HG03571 (cell line): ENCODE measurements around the gene SPATS2L.
"Not testable (repeated sequence)": the region's sequence is repeated elsewhere in the genome, so short reads cannot be mapped to it uniquely, and the experiment has no call there.

Experiments used
- ATAC-seq: cut with Tn5 transposase; IDR thresholded peaks from one replicate; pipeline ENCODE4 v1.9.1; 2021; ENCODE audit not compliant: unreplicated experiment

SPATS2L gene

DNA sequence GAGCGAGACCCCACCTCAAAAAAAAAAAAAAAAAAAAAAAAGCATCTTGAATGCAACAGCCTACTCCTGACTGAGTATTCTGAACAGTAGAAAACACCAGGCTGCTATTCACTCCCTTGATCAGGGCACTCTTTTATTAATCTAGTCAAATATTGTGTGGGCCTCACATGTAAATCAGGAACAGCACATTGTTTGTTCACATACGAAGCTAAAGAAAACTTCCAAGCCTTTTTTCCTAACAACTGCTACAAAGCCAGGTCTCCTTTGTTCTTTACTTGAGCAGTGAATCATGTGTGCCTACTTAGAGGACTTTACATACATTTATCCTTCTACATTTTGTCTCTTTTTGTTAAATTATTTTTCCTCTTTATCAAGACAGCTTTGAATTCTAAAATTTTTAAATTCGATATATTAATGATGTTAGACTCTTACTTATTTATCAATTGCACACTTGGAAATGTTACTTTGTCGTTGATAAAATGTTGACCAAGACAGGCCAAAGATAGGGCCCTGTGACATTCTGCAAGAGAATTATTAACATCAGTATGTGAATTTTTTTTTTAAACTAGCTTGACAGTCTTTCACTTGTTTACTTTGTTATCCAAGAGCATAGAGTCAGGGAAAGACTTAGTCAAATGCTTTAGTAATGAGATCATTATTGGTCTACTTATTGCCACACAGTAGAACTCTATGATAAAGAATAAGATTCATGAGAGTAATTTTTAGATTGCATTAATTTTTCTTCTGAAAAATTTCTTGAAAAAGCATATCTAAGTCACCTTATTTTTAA lies 13.2 kb downstream of the SPATS2L start:
- no peak for ATAC-seq

DNA sequence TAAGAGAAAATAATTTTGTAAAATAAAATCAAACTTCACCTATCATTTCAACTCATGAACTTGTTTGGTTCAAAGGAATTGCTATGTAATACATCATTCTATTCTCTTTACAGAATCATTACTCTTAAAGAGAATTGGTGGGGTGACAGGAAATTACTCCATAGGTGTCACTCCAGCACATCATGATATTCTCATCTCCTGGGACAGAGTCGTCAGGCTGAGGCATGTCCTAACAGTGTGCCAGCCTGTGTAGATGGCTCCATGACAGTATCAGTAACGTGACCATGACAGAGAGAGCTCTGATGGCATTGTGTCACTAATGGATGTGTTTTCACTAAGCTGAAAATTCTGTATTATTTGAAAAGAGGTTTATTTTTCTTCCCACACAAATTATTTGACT lies 13.9 kb downstream of the SPATS2L start:
- ATAC-seq: no peak

DNA sequence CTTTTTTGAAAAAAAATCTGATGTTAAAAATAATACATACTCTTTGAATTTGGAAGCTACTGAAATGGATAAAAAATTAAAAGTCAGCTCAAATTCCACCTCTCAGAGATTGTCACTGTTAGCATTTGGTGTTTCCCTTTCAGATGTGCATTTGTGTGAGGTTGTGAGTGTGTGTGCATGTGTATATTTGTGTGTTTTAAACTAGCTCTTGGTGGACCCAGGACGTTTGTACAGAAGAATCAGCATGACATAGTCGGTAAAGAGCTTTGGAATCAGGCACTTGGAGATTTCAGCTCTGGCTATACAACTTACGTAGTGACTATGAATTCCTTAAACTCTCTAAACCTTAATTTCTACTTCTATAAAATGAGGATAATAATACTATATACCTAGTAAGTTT lies 14.5 kb downstream of the SPATS2L start:
- ATAC-seq: no peak

DNA sequence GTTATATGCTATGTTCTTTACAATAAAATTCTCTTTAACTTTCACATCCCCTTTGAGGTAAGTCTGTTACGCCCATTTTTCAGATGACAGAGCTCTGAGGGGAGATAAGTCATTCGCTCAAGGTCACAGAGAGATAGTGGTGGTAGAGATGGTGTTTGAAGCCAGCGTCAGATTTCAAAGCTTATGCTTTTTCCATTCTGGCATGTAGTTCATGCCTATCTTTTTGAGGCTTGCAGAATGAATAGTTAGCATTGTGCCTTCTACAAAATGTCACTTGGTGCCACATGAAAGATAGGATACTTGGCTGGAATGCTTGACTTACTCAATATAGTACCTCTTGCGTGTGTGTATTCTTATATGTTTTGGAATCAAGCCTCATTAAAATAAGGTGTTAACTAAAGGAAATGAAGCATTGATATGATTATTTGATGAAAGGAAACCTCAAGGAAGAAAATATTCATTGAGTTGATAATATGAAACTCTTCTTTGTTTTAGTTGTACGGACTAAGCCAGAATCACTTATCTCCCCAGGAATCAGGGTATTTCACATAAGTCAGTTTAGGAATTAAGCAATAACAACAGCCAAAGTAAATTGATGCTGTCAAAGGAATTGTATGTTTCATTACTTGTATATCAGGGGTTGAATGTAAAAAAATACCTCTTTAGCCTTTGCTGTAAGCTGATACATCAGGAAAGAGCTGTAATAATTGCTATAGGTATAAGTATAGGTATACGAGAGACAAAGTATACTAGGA lies 15.5 kb downstream of the SPATS2L start:
- ATAC-seq: no peak

DNA sequence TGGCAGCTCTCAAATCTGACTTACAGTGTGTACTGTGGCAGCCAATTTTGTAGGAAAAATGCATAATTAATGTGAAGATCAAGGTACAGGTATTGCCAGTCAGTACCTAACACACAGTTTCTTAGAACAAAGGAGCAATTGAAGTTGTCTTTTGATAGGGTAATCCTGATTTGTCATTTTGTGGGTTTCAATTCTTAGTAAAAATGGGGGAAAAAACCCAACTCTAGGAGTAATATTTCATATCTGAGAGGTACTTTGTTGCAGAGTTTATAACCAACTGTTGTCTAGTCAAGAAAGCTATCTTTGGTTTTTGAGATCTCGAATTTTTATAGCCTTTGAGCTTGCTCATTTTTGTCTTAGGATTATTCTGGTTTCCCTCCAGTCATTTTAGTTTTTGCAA lies 16.1 kb downstream of the SPATS2L start:
- ATAC-seq: no peak

GRCh38 chr2:200324362-200324761 lies 17.9 kb downstream of the SPATS2L start:
- ATAC-seq: no peak

DNA sequence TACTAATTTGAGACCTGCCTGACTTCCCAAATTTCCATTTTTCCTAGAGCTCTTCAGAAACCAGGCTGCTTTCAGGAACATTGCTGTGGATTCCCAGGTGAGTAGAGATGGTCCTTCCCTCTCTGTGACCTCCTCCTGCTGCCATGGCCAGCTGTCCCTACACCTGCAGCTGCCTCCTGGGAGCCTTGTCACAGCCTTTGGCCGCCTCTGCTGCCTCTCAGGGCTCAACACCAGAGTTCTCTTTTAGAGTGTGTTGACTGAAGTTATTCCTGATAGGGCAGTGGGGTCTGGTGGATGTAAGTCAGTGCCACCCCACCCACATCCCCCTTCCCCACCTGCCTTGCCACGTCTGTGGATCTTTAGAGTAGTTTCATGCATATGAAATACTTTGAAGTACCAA lies 22.9 kb downstream of the SPATS2L start:
- ATAC-seq: no peak

DNA sequence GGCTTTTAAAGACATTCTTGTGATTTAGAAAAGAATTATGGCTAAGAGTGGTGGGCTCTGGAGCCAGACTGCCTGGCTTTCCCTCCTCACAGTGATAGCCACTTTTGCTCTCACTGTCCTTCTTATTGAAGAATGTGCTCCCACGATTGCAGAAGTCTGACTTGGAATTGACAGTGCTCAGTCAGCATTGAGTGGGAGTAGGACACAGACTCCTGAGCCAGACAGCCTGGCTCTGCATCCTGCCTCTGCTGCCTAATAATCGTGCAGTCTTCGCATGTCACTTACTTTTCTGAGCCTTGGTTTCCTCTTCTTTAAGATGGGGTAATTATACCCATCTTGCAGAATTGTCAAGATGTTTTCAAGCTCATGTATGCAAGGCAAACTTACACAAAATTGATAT lies 23.3 kb downstream of the SPATS2L start:
- no peak for ATAC-seq

DNA sequence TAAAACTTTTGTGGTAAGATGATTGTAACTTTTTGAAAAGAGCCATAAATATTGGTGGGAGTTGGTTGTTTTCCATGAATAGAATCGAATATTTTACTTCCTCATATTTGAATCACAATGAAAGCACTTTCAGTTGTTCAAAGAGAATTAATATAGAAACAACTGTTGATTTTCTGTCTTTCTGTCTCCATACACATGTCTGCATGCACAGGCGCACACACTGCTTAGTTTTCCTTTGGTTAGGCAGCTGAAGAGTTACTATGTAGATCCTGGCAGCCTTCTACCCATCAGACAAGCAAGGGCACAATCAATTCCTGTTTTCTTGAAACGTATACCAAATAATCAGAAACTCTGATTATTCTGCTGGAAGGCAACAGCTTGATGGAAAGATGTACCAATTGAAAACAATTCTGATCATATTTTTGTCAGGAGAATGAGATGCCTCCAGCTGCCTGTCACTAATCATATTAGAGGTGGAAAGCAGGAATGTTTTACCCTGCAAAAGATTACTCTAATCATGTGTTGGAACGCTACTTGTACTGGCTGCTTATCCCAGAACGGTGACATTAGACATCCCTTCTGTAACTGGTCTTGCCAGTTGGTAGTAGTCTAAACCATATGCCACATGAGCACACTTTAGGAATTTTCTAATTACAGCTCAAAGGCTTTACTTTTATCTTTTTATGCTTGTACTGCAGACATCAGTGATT lies 24.0 kb downstream of the SPATS2L start:
- ATAC-seq: no peak

DNA sequence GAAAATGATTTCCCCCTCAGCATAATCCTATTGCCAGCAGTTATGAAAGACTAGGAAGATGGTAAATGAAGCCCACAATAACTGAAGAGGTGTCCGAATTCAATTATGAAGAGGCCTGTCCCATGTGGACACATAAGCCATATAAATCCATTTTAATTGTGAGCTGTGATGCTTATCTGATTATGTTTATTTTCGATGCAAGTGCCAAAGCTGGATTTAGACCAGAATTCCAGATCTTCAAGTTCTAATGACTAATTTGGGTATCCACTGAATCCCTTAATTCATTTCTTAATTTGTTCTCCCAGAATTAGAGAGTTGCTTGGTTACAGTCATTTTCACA lies 24.5 kb downstream of the SPATS2L start:
- no peak for ATAC-seq

DNA sequence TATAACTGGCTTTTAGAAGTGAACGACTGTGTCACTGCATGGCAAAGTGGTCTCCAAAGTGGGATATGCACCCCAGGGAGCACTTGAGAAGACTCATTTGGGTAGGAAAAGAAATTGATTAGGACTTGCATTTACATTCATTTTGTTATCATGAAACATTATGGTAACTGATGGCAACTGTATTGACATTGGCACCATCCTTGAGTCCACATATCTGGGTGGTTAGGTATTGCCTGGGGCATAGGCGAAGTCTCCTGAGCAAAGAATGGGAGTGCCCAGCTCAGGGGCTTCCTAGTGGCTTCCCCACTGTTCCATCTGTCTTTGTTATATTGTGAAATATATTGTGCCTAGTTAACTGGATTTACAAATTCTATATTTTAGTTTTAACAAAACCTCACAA lies 29.2 kb downstream of the SPATS2L start:
- no peak for ATAC-seq

GRCh38 chr2:200336980-200337615 lies 30.6 kb downstream of the SPATS2L start:
- no peak for ATAC-seq

DNA sequence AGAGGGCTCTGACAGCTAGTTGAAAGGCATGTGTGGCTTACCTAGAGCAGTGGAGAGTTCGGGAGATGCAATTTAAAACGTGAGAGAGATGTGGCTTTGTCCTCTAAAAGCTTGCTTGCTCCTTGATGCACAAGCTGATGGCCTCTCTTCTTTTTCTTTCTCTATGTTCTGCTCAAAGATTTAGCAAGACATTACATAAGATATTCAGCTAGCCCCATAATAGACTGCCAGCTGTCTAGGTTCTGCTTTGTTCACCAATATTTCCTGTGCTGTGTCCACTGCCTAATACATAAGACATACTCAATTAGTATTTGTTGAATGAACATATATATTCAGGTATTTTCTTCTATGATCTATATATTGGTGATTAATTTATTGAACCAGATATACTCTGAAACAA lies 31.1 kb downstream of the SPATS2L start:
- ATAC-seq: no peak

- ATAC-seq: no peak
Measured at GRCh38 chr2:200338692-200339091, 32.2 kb downstream of the SPATS2L start.

DNA sequence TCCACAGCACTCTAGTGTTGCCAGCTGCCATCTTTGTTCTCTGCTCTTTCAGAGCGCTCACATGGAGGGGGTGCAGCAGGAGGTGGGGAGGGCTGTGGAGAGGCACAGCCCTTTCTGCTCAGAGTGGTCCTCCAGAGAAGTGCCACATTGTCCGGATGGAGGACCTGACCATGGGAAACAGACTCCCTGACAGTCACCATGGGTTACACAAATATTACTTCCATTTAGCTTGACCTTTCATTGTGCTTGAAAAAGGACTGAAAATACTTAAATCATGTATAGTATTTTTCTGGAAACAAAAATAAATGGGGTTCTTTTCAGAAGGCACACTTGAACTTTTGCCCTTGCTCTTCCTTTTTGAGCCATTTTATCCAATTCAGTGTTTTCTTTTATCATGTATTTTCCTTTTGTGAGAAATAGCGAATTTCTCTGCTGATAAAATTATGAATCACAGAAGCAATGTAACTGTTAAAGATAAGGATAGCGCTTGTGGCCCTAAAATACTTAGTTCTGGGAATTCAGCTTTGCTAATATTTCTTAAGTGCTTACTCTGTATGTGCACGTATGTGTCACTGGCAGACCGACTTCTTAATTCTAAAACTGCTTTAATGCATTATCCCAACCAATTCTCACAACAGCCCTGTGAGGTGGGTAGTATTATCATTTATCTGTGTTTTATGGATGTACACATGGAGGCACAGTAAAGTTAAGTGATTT lies 34.2 kb downstream of the SPATS2L start:
- ATAC-seq: no peak

DNA sequence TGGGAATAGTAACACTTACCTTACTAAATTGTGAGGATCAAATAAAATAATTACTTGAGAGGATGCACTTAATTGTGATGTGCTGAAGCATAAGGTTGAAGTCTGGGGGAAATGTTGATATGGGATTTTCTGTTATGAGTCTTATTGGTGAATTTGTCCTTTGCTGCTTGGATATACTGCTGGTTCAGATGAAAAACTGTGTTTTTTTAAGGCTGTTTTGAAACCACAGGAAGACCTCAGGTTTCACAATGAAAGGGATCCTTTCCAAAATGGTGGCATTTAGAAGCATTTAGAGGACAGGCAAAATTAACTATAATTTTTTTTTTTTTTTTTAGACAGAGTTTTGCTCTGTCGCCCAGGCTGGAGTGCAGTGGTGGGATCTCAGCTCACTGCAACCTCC lies 34.9 kb downstream of the SPATS2L start:
- no peak for ATAC-seq

DNA sequence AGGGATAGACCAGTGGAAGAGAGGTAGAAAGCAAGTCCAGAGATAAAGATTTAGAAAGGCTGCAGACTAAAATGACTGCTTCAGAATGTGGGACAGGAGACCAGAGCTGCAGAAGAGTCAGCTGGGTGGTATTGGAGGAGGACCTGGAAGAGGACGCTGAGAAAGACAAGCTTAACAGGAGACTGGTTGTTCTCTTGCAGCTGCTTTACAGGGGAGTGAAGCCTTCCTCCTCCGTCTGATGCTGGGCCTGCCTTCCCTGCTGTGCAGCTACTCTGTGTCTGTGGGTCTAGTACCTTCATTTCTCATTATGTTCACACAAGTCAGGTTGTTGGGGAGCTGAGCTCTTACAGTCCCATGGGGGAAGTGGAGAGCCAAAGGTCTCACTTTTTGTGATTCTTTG lies 35.7 kb downstream of the SPATS2L start:
- no peak for ATAC-seq

- no peak for ATAC-seq
Measured at GRCh38 chr2:200342654-200343053, 36.2 kb downstream of the SPATS2L start.

- not testable (repeated sequence) for ATAC-seq
Measured at GRCh38 chr2:200344202-200344601, 37.7 kb downstream of the SPATS2L start.

GRCh38 chr2:200345975-200346374 lies 39.5 kb downstream of the SPATS2L start:
- ATAC-seq: no peak

DNA sequence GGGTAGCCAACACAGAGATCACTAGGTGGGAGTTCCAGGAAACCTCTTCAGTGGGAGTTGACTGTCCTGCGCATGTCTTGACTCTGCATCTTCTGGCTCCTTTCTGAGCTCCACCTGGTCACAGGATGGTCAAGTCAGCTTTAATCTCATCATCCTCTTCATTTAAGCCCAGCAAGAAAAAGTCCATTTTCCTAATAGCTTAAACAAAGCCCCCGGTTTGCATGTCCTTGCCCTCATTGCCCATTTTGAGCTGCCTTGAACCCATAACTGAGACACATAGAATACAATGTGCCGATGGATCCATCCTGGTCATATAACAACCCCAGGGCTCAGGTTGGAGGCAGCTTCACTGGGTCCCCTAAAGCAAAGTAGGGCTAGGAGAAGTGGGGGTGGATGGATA lies 40.8 kb downstream of the SPATS2L start:
- ATAC-seq: no peak
